Measurements from ENCODE around the gene RPH3AL. TPM values are rescaled to one million over a fixed set of nuclear protein-coding genes. Genes with fewer than 3 reads are reported as not detected.

The RPH3AL gene, protein sequence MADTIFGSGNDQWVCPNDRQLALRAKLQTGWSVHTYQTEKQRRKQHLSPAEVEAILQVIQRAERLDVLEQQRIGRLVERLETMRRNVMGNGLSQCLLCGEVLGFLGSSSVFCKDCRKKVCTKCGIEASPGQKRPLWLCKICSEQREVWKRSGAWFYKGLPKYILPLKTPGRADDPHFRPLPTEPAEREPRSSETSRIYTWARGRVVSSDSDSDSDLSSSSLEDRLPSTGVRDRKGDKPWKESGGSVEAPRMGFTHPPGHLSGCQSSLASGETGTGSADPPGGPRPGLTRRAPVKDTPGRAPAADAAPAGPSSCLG
- total RNA-seq, result 10 to 100 TPM in 1 of 4 donors, 1 to 10 TPM in 3; 5.7 to 18.5 (median 9.8) TPM
- polyA plus RNA-seq, result 10 to 100 TPM in 1 of 3 donors, 1 to 10 TPM in 2; 3.7 to 11.8 (median 6.3) TPM
- long read RNA-seq, donor 1, partial matches to known transcripts, result 3 of 4 reads
- long read RNA-seq, donor 1, other reads (novel, unspliced or antisense), result 1 of 4 reads
- long read RNA-seq, donor 2, transcript RPH3AL-209 (2 exons, 880 nt), result major isoform, 19 of 45 reads
- long read RNA-seq, donor 2, partial matches to known transcripts, result 2 of 45 reads
- long read RNA-seq, donor 2, other reads (novel, unspliced or antisense), result 24 of 45 reads

DNA sequence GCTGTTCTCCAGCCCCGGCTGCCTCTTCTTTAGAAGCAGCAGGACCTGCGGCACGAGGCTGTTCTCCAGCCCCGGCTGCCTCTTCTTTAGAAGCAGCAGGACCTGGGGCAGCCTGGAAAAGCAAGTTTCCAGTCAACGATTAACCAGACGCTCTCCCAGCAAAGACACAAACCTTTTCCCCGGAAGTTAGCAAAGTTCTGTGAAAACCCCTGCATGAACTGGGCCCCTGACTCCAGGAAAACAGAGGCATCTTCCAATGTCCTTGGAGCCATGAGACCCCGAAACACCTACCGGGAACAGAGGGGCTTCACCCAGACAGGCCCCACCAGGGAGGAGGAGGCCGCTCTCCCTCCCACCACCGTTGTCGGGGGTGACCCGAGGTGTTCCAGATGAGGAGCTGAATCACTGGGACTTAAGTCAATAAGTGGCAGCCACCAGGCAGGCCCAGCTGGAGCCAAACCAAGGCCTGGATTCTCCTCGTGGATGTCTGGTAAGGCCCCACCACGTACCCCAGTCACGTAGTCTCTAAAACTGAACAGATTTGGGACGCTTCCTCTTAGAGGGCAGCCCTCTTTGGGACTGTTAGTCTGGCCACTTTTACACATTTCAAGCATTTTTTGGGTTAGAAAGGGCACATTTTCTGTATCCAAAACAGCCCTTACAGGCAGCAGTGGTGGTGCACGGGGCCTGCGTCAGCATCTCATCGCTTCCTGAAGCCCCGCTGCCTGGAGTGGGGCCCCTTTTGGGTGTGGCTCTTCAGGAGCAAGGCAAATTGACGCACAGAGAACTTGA lies at the start of gene RPH3AL:
RPH3AL (minus strand) TSS at position 387 of the 792 bp plus-strand sequence. CDS start 25,264 bp downstream, outside the sequence.
- Histone ChIP-seq H3K4me1 (peaks cover 13% of the 10 kb centered on the region), H3K9me3 (no peaks in the 10 kb centered on the region), H3K27me3 (ENCODE audit: insufficient read depth in 3 of 3, low read length in 2 of 3) (no peaks in the 10 kb centered on the region), H3K27ac (peak within 1 kb of the TSS; percentile 72), H3K36me3 (ENCODE audit: insufficient read depth in 1 of 2, low read depth in 1 of 2) (no peaks in the 10 kb centered on the region), H3K4me3 (peak within 1 kb of the TSS; percentile 25)
- ATAC-seq (peak; percentile 21 to 49 (median 30)), DNase-seq (peak; percentile 64 to 78)
- TF ChIP-seq, protein P1, sequence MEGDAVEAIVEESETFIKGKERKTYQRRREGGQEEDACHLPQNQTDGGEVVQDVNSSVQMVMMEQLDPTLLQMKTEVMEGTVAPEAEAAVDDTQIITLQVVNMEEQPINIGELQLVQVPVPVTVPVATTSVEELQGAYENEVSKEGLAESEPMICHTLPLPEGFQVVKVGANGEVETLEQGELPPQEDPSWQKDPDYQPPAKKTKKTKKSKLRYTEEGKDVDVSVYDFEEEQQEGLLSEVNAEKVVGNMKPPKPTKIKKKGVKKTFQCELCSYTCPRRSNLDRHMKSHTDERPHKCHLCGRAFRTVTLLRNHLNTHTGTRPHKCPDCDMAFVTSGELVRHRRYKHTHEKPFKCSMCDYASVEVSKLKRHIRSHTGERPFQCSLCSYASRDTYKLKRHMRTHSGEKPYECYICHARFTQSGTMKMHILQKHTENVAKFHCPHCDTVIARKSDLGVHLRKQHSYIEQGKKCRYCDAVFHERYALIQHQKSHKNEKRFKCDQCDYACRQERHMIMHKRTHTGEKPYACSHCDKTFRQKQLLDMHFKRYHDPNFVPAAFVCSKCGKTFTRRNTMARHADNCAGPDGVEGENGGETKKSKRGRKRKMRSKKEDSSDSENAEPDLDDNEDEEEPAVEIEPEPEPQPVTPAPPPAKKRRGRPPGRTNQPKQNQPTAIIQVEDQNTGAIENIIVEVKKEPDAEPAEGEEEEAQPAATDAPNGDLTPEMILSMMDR (IDR thresholded peaks at IDR 0.05), result no peak
- WGBS, 3 donors, result 36 to 48% (median 41%) methylated on average over 22 of the region's 22 CpGs
- intact Hi-C loops (cut with DNase I), result no loop called here

DNA sequence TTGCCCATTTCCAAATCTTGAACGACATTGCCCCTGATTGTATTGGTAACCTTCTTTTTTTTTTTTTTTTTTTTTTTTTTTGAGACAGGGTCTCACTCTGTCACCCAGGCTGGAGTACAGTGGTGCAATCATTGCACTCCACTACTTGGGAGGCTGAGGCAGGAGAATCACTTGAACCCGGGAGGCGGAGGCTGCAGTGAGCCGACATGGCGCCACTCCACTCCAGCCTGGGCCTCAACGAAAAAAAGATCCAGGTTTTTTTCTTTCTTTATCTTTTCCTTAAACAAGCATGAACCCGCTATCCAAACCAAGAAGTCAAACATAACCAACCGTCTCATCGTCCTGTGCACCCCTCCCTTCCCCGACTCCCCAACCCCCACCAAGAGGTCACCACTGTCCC lies 47.6 kb upstream of the RPH3AL start:
- H3K4me3 ChIP-seq, result no peak overlapping the region
- no peaks in the 10 kb centered on the region for H3K36me3 ChIP-seq (ENCODE audit: insufficient read depth in 1 of 2, low read depth in 1 of 2)
- no peaks in the 10 kb centered on the region for H3K4me1 ChIP-seq
- WGBS, 3 donors, result 75 to 92% (median 85%) methylated on average over 10 of the region's 10 CpGs
- peaks cover 0 to 13% (median 0%) of the 10 kb centered on the region in 3 donors for H3K27me3 ChIP-seq (ENCODE audit: insufficient read depth in 3 of 3, low read length in 2 of 3)
- intact Hi-C loops (cut with DNase I), result no loop called here
- TF ChIP-seq, protein P1 (IDR thresholded peaks at IDR 0.05), result no peak
- ATAC-seq, result no peak
- no peaks in the 10 kb centered on the region for H3K9me3 ChIP-seq
- DNase-seq, result no peak
- no peak overlapping the region for H3K27ac ChIP-seq

DNA sequence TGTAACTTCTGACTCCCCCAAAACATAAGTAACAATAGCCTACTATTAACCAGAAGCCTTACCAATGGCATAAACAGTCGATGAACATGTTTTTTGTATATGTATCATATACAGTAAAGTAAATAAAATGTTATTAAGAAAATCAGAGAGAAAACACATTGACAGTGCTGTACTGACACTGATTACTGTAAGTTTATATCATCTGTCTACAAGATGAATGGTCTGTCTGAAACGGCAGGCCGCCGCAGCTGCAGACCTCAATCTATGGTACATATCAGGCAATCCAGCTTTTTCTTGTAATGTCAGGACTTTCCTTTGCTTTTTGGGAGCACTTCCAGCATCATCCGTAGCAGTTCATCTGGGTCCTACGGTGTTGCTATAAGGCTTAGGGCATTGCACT lies 44.2 kb upstream of the RPH3AL start:
- Histone ChIP-seq H3K4me1 (no peaks in the 10 kb centered on the region), H3K27ac (no peak overlapping the region), H3K9me3 (no peaks in the 10 kb centered on the region), H3K27me3 (ENCODE audit: insufficient read depth in 3 of 3, low read length in 2 of 3) (peaks cover 0 to 23% (median 4%) of the 10 kb centered on the region in 3 donors), H3K4me3 (no peak overlapping the region), H3K36me3 (ENCODE audit: insufficient read depth in 1 of 2, low read depth in 1 of 2) (no peaks in the 10 kb centered on the region)
- DNase-seq (no peak), ATAC-seq (no peak)
- intact Hi-C loops (cut with DNase I), result no loop called here
- 78 to 81% (median 79%) methylated on average over 6 of the region's 6 CpGs for WGBS, 3 donors
- TF ChIP-seq, protein P1 (IDR thresholded peaks at IDR 0.05), result no peak

DNA sequence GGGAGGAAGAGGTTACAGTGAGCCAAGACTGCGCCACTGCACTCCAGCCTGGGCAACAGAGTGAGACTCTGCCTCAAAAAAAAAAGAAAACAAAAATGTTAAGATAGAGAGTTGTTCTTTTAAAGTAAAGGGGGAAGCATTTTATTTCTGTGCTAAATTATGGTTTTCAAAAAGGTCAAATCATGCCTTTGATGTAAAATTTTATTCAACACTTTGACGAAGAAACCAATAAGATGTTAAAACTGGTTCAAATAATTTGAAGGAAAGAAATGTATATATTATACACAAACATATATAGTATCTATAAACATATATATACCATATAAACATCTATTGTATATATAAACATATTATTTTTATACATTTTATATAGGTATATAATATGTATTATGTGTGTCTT lies 43.4 kb upstream of the RPH3AL start:
- no peak overlapping the region for H3K4me3 ChIP-seq

More for the DNA sequence above, 43.4 kb upstream of the RPH3AL start:
- 92 to 97% (median 97%) methylated on average over 2 of the region's 2 CpGs for WGBS, 3 donors
- no peaks in the 10 kb centered on the region for H3K9me3 ChIP-seq
- no peaks in the 10 kb centered on the region for H3K36me3 ChIP-seq (ENCODE audit: insufficient read depth in 1 of 2, low read depth in 1 of 2)
- TF ChIP-seq, protein P1 (IDR thresholded peaks at IDR 0.05), result no peak
- DNase-seq (no peak), ATAC-seq (no peak)
- H3K27me3 ChIP-seq (ENCODE audit: insufficient read depth in 3 of 3, low read length in 2 of 3), result peaks cover 0 to 26% (median 4%) of the 10 kb centered on the region in 3 donors
- H3K27ac ChIP-seq, result no peak overlapping the region
- H3K4me1 ChIP-seq, result no peaks in the 10 kb centered on the region
- intact Hi-C loops (cut with DNase I), result no loop called here

Measured in psoas muscle (tissue), 8 donors.